KG1 (cell line): ENCODE data around the gene CUX1.
"Not testable (repeated sequence)": the region's sequence is repeated elsewhere in the genome, so short reads cannot be mapped to it uniquely, and the experiment has no call there.

Source experiments
- DNase-seq: peaks from one replicate; lab custom pipeline; 2025; lab: John Stamatoyannopoulos, UW

CUX1 gene

DNA sequence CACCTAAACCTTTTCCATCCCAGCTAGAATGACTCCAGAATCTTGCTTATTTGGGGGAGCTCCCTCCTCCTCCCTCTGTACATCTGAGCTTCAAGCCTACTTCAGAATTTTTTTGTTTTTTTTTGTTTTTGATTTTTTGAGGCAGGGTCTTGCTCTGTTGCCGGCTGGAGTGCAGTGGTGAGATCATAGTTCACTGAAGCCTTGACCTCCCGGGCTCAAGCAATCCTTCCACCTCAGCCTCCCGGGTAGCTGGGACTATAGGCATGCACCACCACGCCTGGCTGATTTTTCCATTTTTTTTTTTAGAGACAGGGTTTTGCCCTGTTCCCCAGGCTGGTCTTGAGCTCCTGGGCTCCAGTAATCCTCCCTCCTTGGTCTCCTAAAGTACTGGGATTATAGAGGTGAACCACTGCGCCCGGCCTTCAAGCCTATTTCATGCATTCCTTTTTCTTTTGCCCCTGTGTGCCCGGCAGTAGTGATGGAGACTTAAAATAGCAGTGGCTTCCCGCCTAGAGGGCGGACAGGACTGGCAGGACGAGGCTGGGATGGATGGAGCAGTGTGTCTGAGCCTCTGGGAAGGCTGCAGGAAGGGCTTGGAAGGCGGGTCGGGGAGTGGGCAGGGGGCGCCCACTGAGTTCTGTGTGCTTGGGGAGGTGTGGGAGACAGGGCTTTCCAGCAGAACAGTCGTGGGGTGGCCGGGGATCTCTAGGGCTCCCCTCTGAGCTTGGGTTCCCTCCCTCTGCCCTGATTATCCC is 8.8 kb downstream of the CUX1 start:
- no peak for DNase-seq

DNA sequence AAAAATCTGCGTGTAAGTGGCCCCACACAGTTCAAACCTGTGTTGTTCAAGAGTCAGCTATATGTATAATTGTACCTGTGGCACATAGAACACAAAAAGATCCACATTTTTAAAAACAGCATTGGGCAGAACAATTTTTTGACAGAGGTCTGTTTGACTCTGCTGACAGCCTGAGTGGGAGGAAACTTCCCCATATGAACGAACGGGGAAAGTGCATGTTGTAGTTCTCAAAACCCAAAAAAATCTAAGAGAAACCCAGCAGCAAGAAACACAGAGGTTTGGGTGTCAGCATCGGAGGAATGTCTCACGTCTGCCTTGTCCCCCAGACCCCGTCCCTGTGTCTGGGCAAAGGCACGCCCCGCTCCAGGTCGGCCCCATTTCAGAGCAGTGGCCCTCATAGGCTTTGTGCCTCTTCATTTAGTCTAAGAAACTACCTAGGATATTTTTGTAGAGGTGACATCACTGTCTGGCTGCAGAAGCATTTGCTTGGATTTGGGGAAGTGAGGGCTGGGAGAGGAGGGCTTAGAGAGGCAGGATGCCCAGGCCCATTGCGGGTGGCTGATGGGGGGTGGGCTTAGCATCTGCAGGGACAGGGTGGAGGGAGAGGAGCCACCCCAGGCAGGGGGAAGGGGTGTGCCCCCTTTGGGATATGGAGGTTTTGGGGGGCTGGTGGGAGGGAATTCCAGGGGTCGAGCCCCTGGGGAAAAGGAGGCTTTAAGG is 11.0 kb downstream of the CUX1 start:
- DNase-seq: no peak

DNA sequence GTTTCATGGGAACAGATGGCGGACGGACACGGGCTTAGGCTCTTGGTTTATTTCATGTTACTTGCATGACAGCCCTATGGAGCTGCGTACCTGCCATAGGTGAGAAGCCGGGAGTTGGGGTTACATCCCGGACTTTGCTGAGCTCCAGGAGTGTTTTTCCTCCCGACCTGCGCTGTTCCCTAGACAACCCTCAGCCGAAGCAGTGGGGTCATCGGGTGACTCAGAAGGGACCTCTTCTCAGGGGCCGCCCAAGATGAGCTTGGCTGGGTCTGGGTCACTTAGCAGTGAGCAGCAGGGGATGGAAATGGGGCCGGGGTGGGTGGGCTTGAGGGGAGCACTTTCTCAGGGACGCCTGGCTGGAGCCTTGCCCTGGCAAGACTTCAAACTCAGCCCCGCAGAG is 11.9 kb downstream of the CUX1 start:
- DNase-seq: no peak

DNA sequence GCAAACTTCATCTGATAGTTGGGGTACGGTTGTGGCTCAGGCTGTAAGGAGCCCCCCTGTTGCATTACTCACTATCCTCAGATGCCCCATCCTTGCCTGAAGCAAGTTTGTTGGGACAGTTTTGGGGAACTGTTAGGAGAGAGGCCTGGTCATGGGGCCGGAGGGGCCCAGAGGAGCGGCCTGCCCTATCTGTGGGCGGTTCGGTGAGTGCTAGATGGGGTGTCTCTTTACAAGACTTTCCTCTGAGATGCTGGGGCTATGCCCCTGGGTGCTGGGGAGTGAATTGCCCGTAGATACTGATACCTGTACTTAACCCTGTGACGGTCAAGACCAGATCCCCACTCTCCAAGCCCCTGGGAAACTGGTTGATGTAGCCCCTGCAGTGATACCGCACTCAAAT is 12.4 kb downstream of the CUX1 start:
- no peak for DNase-seq

DNA sequence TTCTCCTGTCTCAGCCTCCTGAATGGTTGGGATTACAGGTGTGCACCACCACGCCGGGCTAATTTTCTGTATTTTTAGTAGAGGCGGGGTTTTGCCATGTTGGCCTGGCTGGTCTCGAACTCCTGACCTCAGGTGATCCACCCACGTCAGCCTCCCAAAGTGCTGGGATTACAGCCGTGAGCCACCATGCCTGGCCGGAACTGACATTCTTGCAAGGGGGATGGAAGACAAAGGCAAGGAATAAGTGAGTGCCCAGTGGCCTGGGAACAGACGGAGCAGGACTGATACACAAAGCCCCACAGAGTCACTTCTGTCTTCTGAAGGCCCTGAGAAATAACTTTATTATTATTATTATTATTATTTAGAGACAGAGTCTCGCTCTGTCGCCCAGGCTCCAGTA is 14.0 kb downstream of the CUX1 start:
- not testable (repeated sequence) for DNase-seq

DNA sequence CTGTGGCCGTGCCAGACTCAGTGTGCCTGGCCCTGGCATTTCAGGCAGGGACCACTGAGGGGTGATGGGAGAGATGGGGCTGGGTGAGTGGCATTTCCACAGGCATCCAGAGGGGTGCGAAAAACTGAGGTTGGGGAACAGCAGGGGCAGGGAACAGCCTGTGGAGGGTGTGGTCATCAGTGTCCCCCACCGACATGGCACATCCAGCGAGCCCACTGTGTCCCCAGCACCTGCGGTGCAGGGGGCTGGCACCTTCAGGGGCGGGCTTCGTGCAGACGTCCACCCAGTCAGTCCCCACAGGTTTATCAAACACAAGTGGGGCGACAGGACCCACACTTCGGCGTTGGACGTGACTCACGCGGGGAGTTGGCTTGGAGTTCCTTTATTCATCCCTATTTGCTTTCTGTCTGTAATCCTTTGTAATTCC is 14.8 kb downstream of the CUX1 start:
- no peak for DNase-seq

DNA sequence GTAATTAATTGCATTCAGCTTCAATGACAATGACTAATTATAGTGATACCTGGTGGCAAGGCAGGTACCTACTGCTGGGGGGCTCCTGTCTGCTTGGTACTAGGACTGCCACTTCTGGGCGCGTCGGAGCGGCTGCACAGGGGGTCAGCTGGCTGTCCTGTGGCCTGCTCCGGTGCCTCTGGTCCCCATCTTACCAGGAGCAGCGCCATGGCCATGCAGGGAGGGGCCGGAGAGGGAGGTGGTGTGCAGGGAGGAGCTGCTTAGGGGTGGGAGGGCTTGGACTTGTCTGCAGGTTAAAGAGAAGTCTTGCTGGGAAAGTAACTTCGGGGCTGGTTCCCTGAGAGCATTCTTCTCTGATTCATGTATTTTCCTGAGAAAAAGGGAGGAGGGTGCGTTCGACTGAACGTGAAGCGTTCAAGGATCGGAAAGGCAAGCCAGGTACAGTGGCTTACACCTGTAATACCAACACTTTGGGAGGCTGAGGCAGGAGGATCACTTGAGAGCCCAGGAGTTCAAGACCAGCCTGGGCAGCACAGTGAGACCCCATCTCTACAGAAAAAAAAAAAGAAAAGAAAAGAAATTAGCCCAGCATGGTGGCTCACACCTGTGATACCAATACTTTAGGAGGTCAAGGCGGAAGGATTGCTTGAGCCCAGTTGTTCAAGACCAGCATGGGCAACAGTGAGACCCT is 15.4 kb downstream of the CUX1 start:
- no peak for DNase-seq

DNA sequence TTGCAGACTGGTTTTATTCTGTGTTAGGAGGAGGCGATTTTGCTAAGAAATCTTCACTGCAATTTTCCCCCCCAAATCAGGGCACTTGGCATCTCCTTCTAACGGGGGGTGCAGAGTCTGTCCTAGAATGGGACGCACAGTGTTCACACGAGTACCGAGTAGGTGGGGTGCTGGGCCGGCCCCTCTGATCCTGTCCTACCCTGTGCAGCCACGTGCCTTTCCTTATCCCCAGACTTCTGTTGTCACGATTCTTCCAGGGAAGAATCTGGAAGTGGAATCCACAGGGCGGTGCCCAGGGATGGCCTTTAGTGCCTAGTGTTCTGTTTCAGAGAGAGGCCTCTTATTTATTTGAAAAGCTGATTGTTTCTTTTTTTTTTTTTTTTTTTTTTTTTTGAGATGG is 16.4 kb downstream of the CUX1 start:
- no peak for DNase-seq

DNA sequence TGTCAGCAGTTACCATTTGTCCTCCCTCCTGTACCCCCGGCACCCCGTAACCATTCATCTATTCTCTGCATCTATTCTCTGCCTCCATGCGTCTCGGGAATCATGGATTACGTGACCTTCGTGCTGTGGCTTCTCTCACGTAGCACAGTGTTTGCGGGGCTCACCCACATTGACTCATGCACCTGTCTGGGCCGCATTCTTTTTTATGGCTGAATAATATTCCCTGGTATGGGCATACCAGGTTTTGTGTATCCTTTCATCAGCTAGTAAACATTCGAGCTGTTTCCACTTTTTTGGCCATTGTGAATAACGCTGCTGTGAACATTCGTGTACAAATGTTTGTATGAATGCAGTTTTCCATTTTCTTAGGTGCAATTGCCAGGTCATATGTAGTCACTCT is 17.7 kb downstream of the CUX1 start:
- no peak for DNase-seq

DNA sequence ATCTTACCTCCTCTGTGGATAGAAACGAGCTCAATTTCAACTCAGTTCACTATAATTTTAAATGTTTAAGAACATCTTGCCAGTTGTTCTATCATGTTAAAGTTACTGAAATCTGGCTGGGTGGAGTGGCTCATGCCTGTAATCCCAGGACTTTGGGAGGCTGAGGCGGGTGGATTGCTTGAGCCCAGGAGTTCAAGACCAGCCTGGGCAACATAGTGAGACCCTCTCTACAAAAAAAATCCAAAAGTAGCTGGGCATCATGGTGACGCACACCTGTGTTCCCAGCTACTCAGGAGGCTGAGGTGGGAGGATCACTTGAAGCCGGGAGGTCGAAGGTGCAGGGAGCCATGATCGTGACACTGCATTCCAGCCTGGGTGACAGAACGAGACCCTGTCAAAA is 20.0 kb downstream of the CUX1 start:
- not testable (repeated sequence) for DNase-seq

DNA sequence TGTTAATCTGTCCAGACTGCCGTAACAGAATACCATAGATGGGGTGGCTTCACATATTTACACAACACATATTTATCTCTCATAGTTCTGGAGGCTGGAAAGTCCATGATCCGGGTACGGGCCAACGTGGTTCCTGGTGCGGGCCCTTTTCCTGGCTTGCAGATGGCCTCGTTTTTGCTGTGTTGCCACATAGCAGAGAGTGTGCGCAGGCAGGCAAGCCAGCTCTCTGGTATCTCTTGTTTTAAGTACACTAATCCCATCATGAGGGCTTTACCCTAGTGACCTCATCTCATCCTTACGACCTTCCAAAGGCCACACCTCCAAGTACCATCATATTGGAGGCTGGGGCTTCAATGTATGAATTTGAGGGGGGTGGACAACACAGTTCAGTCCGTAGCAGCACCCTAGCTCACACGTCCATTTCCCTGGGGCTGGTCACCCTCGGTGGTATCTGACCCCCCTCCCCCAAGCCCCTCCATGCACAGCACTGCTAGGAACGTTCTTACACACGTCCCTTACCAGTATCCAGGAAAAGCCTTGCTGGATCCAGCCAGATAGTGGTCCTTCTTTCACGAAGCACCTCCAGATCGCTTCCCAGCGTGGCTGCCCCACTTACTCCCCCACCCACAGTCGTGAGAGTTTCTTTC is 21.5 kb downstream of the CUX1 start:
- DNase-seq: no peak

DNA sequence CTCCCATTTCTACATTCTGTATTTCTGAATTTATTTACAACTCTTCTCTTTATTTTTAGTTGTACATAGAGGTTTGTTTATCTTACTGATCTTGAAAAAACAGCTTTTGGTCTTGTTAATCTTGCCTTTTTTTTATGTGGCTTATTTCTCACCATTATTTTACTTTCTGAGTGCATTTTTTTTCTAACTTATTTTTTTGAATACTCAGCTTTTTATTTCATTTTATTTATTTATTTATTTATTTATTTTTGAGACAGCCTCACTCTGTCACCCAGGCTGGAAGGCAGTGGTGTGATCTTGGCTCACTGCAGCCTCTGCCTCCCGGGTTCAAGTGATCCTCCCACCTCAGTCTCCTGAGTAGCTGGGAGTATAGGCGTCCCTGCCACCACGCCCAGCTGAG is 23.9 kb downstream of the CUX1 start:
- DNase-seq: no peak

DNA sequence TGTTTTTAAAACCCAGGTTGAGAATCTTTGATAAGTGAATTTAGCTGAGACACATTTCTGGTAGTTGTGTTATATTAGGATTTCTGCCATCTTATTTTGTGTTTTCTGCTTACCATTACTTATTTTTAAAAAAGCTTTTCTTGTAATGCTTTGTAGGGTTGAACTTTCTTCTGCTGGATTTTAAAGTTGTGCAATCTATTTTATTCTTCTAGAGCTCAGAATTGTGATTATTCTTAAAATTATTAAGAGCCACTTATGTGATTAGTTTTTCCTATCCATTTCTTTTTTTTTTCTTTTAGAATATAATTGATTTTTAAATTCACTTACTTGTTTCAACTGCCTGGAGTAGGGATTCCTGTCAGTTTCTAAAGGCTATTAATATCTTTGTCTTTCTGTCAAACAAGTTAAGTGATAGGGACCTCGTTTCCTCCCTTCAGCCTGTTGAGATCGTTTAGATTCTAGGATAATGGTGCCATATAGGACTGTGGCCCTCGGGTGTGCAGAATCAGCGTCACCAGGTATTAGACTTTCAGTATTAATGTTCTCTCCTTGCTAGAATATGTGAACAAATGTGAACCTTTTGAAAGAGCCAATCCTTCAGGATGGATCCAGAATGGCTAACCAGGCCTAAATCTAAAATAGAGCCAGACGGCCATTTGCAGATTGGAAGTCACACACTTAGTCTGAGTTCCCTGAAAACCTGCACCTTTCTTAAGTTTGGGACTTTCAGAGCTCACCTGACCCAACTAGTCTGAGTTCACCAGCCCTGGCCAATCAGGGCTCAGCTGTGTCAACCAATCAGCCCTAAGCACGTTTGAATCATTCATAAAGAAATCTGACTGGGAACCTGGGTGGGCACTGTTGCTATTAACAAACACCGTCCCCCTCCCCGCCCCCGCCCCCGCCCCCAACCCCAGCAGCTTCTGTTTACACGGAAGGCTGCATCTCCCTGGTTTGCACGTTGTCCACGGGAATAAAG is 26.2 kb downstream of the CUX1 start:
- no peak for DNase-seq

DNA sequence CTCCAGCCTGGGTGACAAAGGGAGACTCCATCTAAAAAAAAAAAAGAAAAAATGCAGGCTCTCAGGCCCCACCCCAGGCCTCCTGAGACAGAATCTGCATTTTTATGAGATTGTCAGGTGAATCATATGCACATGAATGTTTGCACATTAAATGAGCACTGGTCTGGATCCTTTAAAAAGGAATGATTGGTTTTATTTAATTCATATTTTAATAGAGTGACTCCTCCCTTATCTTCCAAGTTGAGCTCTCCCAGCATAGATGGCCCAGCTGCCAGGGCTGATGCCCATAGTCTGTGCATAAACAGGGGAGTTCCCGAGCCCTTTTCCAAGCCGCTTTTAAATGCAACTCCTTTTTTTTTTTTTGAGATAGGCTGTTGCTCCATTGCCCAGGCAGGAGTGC is 28.5 kb downstream of the CUX1 start:
- no peak for DNase-seq

DNA sequence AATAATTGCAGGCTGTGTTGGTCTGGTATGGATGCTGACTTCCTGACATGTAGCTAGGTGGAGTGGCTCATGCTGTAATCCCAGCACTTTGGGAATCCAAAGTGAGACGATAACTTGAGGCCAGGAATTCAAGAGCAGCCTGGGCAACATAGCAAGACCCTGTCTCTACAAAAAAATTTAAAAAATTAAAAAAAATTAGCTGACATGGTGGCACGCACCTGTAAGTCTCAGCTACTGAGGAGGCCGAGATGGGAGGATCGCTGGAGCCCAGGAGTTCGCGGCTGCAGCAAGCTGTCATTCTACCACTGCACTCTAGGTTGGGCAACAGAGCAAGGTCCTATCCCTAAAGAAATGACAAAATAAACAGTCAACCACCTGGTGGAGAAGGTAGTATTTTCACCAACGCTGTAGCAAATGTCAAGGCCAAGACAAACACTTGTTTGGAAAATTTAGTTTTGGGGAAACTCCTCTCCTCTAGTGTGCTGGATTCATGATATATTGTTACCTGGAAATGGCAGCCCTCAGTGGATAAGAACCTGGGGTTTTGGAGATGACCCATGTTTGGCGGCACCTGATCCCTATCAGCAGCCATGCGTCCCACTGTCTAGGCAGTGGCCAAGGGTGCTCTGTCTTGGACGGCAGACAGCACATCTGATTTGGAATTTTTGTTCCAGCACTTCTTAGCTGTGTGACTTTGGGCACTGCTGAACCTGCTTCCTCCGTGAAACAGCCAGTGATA is 29.5 kb downstream of the CUX1 start:
- no peak for DNase-seq

DNA sequence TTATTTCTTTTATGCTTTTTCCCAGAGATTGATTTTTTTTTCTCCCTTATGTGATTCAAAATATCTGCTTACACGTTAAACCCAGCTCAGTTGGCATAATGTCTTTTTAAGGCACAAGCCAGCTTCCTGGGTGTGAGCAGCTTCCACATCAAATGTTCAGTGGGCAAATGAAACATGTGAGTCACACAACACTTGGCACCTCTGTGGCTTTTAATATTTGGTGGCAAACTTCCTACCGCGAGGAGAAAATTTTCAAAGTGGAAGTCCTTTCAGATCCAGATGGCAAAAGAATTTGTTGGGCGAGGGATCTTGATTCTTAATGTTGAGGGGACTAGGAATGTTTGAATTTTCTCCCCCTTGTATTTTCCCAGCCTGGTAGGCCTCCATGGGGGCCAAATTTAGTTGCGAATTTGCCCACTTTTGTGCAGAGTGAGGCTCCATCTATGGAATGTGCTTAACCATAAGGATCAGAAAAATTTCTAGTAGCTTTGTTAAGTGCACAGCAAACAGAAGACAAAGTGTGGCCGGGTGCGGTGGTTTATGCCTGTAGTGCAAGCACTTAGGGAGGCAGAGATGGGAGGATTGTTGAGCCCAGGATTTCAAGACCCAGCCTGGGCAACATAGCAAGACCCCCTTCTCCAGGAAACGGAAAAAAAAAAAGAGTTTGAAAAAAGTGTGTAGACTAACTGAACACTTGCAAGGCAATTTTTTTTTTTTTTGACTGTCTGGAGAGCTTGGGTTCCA is 31.0 kb downstream of the CUX1 start:
- DNase-seq: no peak

DNA sequence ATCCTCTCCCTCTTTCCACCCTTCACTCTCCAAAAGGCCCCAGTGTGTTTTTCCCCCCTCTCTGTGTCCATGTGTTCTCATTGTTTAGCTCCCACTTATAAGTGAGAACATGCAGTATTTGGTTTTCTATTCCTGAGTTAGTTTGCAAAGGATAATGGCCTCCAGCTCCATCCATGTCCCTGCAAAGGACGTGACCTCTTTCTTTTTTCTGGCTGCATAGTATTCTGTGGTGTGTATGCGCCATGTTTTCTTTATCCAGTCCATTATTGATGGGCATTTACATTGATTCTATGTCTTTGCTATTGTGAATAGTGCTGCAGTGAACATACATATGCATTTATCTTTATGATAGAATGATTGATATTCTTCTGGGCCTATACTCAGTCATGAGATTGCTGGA is 31.9 kb downstream of the CUX1 start:
- not testable (repeated sequence) for DNase-seq

DNA sequence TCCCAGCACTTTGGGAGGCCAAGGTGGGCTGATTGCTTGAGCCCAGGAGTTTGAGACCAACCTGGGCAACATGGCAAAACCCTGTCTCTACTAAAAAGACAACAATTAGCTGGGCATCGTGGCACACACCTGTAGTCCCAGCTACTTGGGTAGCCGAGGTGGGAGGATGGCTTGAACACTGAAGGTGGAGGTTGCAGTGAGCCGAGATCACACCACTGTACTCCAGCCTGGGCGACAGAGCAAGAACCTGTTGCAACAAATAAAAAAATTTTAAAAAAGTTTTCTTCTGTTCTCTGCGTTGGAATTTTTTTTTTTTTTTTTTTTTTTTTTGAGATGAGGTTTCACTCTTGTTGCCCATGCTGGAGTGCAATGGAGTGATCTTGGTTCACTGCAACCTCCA is 34.9 kb downstream of the CUX1 start:
- not testable (repeated sequence) for DNase-seq

DNA sequence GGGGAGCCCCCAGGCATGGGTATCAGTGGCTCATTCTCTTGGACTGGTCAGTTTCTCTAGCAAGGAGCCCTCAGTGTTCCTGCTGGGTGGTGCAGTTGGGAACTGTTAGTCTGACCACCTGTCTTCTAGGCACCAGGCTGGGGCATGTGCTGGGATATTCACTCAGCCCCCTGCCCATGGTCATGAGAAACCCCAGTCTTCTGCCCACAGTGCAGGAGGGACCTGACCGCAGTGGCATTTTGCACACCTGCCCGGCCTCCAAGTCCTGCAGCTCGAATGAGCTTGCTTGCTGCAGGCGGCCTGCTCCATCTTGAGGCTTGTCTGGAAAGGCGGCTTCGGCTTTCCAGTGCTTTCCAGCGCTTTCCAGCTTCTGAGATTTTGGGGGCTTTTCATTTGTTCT is 36.3 kb downstream of the CUX1 start:
- no peak for DNase-seq
